Kidney (tissue), 14 donors: ENCODE results near the gene DNM3. TPM values are rescaled to one million over a fixed set of nuclear protein-coding genes. Genes with fewer than 3 reads are reported as not detected.
"Not testable (repeated sequence)": the region's sequence is repeated elsewhere in the genome, so short reads cannot be mapped to it uniquely, and the experiment has no call there.

Experiments used
- DNase-seq, 5 donors: peaks; one replicate each; pipeline ENCODE4 v3.0.0-alpha.2; 2013 to 2020
- FAIRE-seq: peaks from 2 replicates; lab custom pipeline; 2012; peaks lifted over from hg19 to GRCh38; lab: Jason Lieb, UNC
- H3K27ac ChIP-seq, 2 donors: one replicate each; pipeline ENCODE4 v1.7.0; 2013; ENCODE audit warnings: low read depth in 2 of 2, low read length in 2 of 2, inconsistent platforms in 1 of 2
- H3K27me3 ChIP-seq: one replicate; pipeline ENCODE4 v1.7.1; 2013; ENCODE audit warnings: low read length, inconsistent platforms; ENCODE audit not compliant: control insufficient read depth, insufficient read depth
- H3K36me3 ChIP-seq, 3 donors: one replicate each; pipeline versions ENCODE4 v1.7.0 to v1.7.1; 2013; ENCODE audit warnings: low read length in 3 of 3, control low read depth in 1 of 3, inconsistent platforms in 1 of 3; ENCODE audit not compliant: insufficient read depth in 3 of 3, control insufficient read depth in 2 of 3
- H3K4me1 ChIP-seq, 3 donors: one replicate each; pipeline versions ENCODE4 v1.7.0 to v1.7.1; 2013; ENCODE audit warnings: low read length in 3 of 3, inconsistent platforms in 1 of 3, low read depth in 1 of 3; ENCODE audit not compliant: control insufficient read depth in 2 of 3, insufficient read depth in 2 of 3
- H3K4me3 ChIP-seq, 3 donors: one replicate each; pipeline versions ENCODE4 v1.7.0 to v1.8.1; 2013; ENCODE audit warnings: low read length in 3 of 3, control low read depth in 1 of 3, inconsistent platforms in 1 of 3
- H3K9ac ChIP-seq, 3 donors: one replicate each; pipeline versions ENCODE4 v1.7.0 to v1.7.1; 2013; ENCODE audit warnings: low read length in 3 of 3, control low read depth in 1 of 3, inconsistent platforms in 1 of 3
- H3K9me3 ChIP-seq, 3 donors: one replicate each; pipeline versions ENCODE4 v1.7.0 to v1.7.1; 2013; ENCODE audit warnings: low read length in 3 of 3, control low read depth in 1 of 3, inconsistent platforms in 1 of 3; ENCODE audit not compliant: control insufficient read depth in 2 of 3, insufficient read depth in 1 of 3
- CTCF ChIP-seq: IDR thresholded peaks from 3 replicates; pipeline ENCODE4 v1.5.1; 2012; ENCODE audit warnings: mild to moderate bottlenecking, moderate library complexity, borderline replicate concordance; ENCODE audit not compliant: insufficient read depth; ENCODE audit errors: extremely low read depth
- intact Hi-C: fragments of 100-400 bp; cut with DNase I; formaldehyde crosslinking; loops from one replicate; pipeline ENCODE4 v1.11.1; 2022
- polyA plus RNA-seq: library from polyadenylated mRNA; stranded (reverse); fragments of 350-450 nt; fragmentation: Illumina TruSeq; extraction: RNeasy Lipid Tissue Mini Kit (QIAGEN cat#74804); gene quantifications from one replicate; pipeline ENCODE4 v1.2.3, GENCODE V29; 2014; ENCODE audit warnings: low read depth, low replicate concordance; ENCODE audit not compliant: insufficient read depth
- total RNA-seq: library from RNA; stranded (reverse); fragmentation: NEBNext Ultra II Directional; extraction: Animal tissue kit (Norgen Biotek cat#: 25700); gene quantifications from one replicate; pipeline ENCODE4 v1.2.1, GENCODE V29; 2021
- donor health status: control.
- donor health status: control.
- donor health status: control.
- donor health status: control.
- donor health status: control.
- donor health status: DM: yes; HTN: yes; CAD: no.
- donor health status: Normal renal cell carcinoma (clear cell type).

DNM3 gene
- total and polyA plus RNA-seq, 2 donors from 2014 or later = 5.9 to 19.1 TPM

GRCh38 chr1:172054172-172054571 lies 212.9 kb downstream of the DNM3 start:
- Histone ChIP-seq H3K4me3 (no peak overlapping the region), H3K9me3 (no peaks in the 10 kb centered on the region), H3K27ac (no peak overlapping the region), H3K4me1 (no peaks in the 10 kb centered on the region), H3K9ac (no peak overlapping the region), H3K36me3 (no peaks in the 10 kb centered on the region), H3K27me3 (no peaks in the 10 kb centered on the region)
- no peak for TF ChIP-seq CTCF
- intact Hi-C loops = no loop called here
- FAIRE-seq (no peak), DNase-seq (no peak)

GRCh38 chr1:172055816-172056419 lies 214.6 kb downstream of the DNM3 start:
- H3K9ac ChIP-seq, DNase-seq, H3K27ac ChIP-seq, intact Hi-C loops, H3K4me3 ChIP-seq, H3K4me1 ChIP-seq, FAIRE-seq, H3K9me3 ChIP-seq, H3K36me3 ChIP-seq, H3K27me3 ChIP-seq: not testable (repeated sequence)

- Histone ChIP-seq H3K4me3 (no peak overlapping the region), H3K27ac (no peak overlapping the region), H3K9ac (no peak overlapping the region), H3K9me3 (no peaks in the 10 kb centered on the region), H3K4me1 (no peaks in the 10 kb centered on the region), H3K27me3 (no peaks in the 10 kb centered on the region), H3K36me3 (no peaks in the 10 kb centered on the region)
- TF ChIP-seq CTCF = no peak
- intact Hi-C loops = no loop called here
- DNase-seq (no peak), FAIRE-seq (no peak)
These were observed 227.0 kb downstream of the DNM3 start for GRCh38 chr1:172068334-172068733.

- DNase-seq (no peak), FAIRE-seq (no peak)
- H3K4me1 ChIP-seq = no peaks in the 10 kb centered on the region
- H3K36me3 ChIP-seq = no peaks in the 10 kb centered on the region
- H3K9ac ChIP-seq = no peak overlapping the region
- H3K27me3 ChIP-seq = no peaks in the 10 kb centered on the region
- no peaks in the 10 kb centered on the region for H3K9me3 ChIP-seq
- intact Hi-C loops = no loop called here
- TF ChIP-seq CTCF = no peak
- no peak overlapping the region for H3K27ac ChIP-seq
- H3K4me3 ChIP-seq = no peak overlapping the region
These were observed 227.8 kb downstream of the DNM3 start for GRCh38 chr1:172069051-172069450.
